Measurements from ENCODE around the gene MUC5B. TPM values are rescaled to one million over a fixed set of nuclear protein-coding genes. Genes with fewer than 3 reads are reported as not detected.

MUC5B gene
- total and polyA plus RNA-seq, 2 donors (not counting 1 experiment from before 2014, with no cell fraction given) = not detected

DNA sequence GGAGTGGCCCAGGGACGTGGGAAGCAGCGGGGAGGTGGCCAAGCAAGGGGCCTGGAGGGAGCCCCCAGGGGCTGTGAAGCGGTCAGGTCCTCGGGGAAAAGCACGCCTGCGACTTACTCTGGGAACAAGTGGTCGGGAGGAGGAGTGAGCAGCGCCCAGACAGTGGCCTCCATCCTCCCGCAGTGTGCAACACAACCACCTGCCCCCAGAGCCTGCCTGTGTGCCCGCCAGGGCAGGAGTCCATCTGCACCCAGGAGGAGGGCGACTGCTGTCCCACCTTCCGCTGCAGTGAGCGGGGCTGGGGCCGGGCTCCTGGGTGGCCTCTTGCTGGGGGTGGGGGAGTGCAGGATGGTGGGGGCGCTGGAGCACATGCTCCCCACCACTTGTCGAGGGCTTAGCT, 35.0 kb downstream of the MUC5B start:
- ChIA-PET POLR2A (no interaction called here), CTCF (no interaction called here)
- Histone ChIP-seq H3K4me1 (ENCODE audit: control insufficient read depth in 2 of 2, insufficient read depth in 2 of 2, low read length in 2 of 2) (peaks cover 9 to 15% of the 10 kb centered on the region in 2 donors), H3K4me2 (replicated peaks; ENCODE audit: low read depth, low read length, poor library complexity, severe bottlenecking) (no peak overlapping the region), H3K79me2 (ENCODE audit: control insufficient read depth, insufficient read depth, low read length) (no peaks in the 10 kb centered on the region), H4K20me1 (ENCODE audit: control insufficient read depth, insufficient read depth, low read length, poor library complexity, severe bottlenecking) (no peaks in the 10 kb centered on the region), H3K4me3 (ENCODE audit: control extremely low read depth in 1 of 5, extremely low read depth in 1 of 5, insufficient read depth in 1 of 5, low read depth in 2 of 5, low read length in 4 of 5) (no peak overlapping the region), H3K36me3 (replicated peaks in 1 of 2; ENCODE audit: control extremely low read depth in 1 of 2, control insufficient read depth in 1 of 2, extremely low read depth in 1 of 2, insufficient read depth in 2 of 2, low read length in 1 of 2) (no peaks in the 10 kb centered on the region), H3K27ac (ENCODE audit: low read length in 2 of 2) (no peak overlapping the region), H3K9me3 (ENCODE audit: control extremely low read depth in 1 of 3, control insufficient read depth in 2 of 3, insufficient read depth in 1 of 3, low read length in 2 of 3) (no peaks in the 10 kb centered on the region), H3K27me3 (replicated peaks in 1 of 4; ENCODE audit: control extremely low read depth in 1 of 4, control insufficient read depth in 3 of 4, insufficient read depth in 4 of 4, low read length in 3 of 4) (no peaks in the 10 kb centered on the region), H2AFZ (ENCODE audit: insufficient read depth, low read depth, low read length, poor library complexity, severe bottlenecking) (no peak overlapping the region), H3K9ac (ENCODE audit: low read length) (no peak overlapping the region)
- 90% methylated on average over 11 of the region's 16 CpGs for WGBS (ENCODE audit: insufficient coverage)
- Mint-ChIP-seq H3K27ac (no peak overlapping the region), H3K27me3 (no peaks in the 10 kb centered on the region), H3K9me3 (ENCODE audit: insufficient read depth) (no peaks in the 10 kb centered on the region), H3K4me1 (peaks cover 12% of the 10 kb centered on the region), H3K4me3 (no peak overlapping the region)
- no peak for DNase-seq
- intact Hi-C loops (cut with micrococcal nuclease) = no loop called here
- ATAC-seq (ENCODE audit: low read depth) = no peak
- no peak for TF ChIP-seq CTCF (IDR thresholded peaks at IDR 0.05)
- no peak for TF ChIP-seq EZH2 (IDR thresholded peaks at IDR 0.05; ENCODE audit: borderline replicate concordance, insufficient read depth, low read depth, low read length, poor library complexity, severe bottlenecking)

- Histone ChIP-seq H3K27ac (ENCODE audit: low read length in 2 of 2) (no peak overlapping the region), H3K79me2 (ENCODE audit: control insufficient read depth, insufficient read depth, low read length) (no peaks in the 10 kb centered on the region), H3K4me1 (ENCODE audit: control insufficient read depth in 2 of 2, insufficient read depth in 2 of 2, low read length in 2 of 2) (peaks cover 12 to 20% of the 10 kb centered on the region in 2 donors), H3K4me2 (replicated peaks; ENCODE audit: low read depth, low read length, poor library complexity, severe bottlenecking) (no peak overlapping the region), H3K27me3 (replicated peaks in 1 of 4; ENCODE audit: control extremely low read depth in 1 of 4, control insufficient read depth in 3 of 4, insufficient read depth in 4 of 4, low read length in 3 of 4) (no peaks in the 10 kb centered on the region), H4K20me1 (ENCODE audit: control insufficient read depth, insufficient read depth, low read length, poor library complexity, severe bottlenecking) (no peaks in the 10 kb centered on the region), H3K9ac (ENCODE audit: low read length) (no peak overlapping the region), H3K9me3 (ENCODE audit: control extremely low read depth in 1 of 3, control insufficient read depth in 2 of 3, insufficient read depth in 1 of 3, low read length in 2 of 3) (no peaks in the 10 kb centered on the region), H3K4me3 (ENCODE audit: control extremely low read depth in 1 of 5, extremely low read depth in 1 of 5, insufficient read depth in 1 of 5, low read depth in 2 of 5, low read length in 4 of 5) (no peak overlapping the region), H3K36me3 (replicated peaks in 1 of 2; ENCODE audit: control extremely low read depth in 1 of 2, control insufficient read depth in 1 of 2, extremely low read depth in 1 of 2, insufficient read depth in 2 of 2, low read length in 1 of 2) (peaks cover 0 to 2% of the 10 kb centered on the region in 2 experiments), H2AFZ (ENCODE audit: insufficient read depth, low read depth, low read length, poor library complexity, severe bottlenecking) (no peak overlapping the region)
- peaks cover 16% of the 10 kb centered on the region for H3K4me1 Mint-ChIP-seq
- H3K4me3 Mint-ChIP-seq = no peak overlapping the region
- CTCF ChIA-PET = no interaction called here
- 86% methylated on average over 13 of the region's 13 CpGs for WGBS (ENCODE audit: insufficient coverage)
- H3K9me3 Mint-ChIP-seq (ENCODE audit: insufficient read depth) = no peaks in the 10 kb centered on the region
- intact Hi-C loops (cut with micrococcal nuclease) = no loop called here
- DNase-seq = no peak
- ATAC-seq (ENCODE audit: low read depth) = no peak
- H3K27ac Mint-ChIP-seq = no peak overlapping the region
- H3K27me3 Mint-ChIP-seq = no peaks in the 10 kb centered on the region
- POLR2A ChIA-PET = no interaction called here
- TF ChIP-seq EZH2 (IDR thresholded peaks at IDR 0.05; ENCODE audit: borderline replicate concordance, insufficient read depth, low read depth, low read length, poor library complexity, severe bottlenecking) (no peak), CTCF (IDR thresholded peaks at IDR 0.05) (no peak)
These were observed 35.7 kb downstream of the MUC5B start for GRCh38 chr11:1258401-1259075.

Data from B cell (primary cell).